ENCODE results near the gene ABHD12. TPM values are rescaled to one million over a fixed set of nuclear protein-coding genes. Genes with fewer than 3 reads are reported as not detected.

ABHD12 gene
- total and polyA plus RNA-seq, 10 of the 15 experiments (the other 5 are each of a cell fraction or from before 2014, with no cell fraction given), result 1.5 to 61.8 (median 26.7) TPM

DNA sequence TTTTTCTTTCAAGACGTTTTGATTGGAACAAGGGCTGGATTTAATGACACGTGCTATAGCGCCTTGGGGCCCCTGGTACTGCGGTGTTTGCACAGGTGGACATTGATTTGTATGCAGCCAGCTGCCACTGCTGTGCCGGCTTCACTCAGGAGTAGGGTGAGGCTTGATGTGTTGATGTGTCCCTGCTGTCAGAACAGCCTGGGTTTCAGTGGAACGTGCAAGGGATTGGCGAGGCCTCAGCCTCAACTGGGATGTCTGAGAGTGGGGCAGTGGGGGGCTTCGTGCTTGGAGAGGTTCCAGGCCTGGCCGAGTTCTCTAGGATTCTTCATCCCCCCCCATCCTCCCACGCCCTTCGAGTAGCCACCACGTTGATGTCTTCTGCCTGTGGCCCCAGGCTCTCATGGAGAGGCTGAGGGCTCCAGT, 119.8 kb downstream of the ABHD12 start:
- ATAC-seq (no peak), FAIRE-seq (no peak), DNase-seq (ENCODE audit: low read depth, low spot score) (no peak)
- H3K4me1 ChIP-seq (ENCODE audit: control insufficient read depth, insufficient read depth, low read length), result no peaks in the 10 kb centered on the region
- 96% methylated on average over 12 of the region's 12 CpGs for WGBS (ENCODE audit: insufficient coverage, insufficient replicate concordance, low lambda C conversion rate, missing lambda C conversion rate)
- intact Hi-C loops (cut with micrococcal nuclease; ENCODE audit: unreplicated experiment) (no loop called here), in situ Hi-C loops (cut with MboI) (loop anchor here (25.0 kb wide), 1 partner anchor 1909 kb away; the partner anchor contains the start of genes GZF1 and NXT1)
- BruUV-seq (replicated peaks), result no TSS peak
- no peak overlapping the region for H3K4me2 ChIP-seq (ENCODE audit: control insufficient read depth, insufficient read depth)
- RAD21 ChIA-PET (ENCODE audit: unreplicated experiment), result no interaction called here
- H3K27ac ChIP-seq (ENCODE audit: control insufficient read depth, insufficient read depth), result no peak overlapping the region
- CTCF ChIA-PET, result no interaction called here
- no peaks in the 10 kb centered on the region for H4K20me1 ChIP-seq (ENCODE audit: control insufficient read depth, insufficient read depth)
- SMC1A ChIA-PET (ENCODE audit: uncharacterized antibody, unreplicated experiment), result no interaction called here
- POLR2A ChIA-PET, result no interaction called here
- no peaks in the 10 kb centered on the region for H3K79me2 ChIP-seq (ENCODE audit: control insufficient read depth, insufficient read depth, low read length)
- H3K36me3 ChIP-seq (ENCODE audit: control insufficient read depth in 2 of 2, insufficient read depth in 2 of 2, low read length in 1 of 2), result peaks cover 15 to 32% of the 10 kb centered on the region in 2 experiments
- no peak overlapping the region for H3K4me3 ChIP-seq
- H2AFZ ChIP-seq (ENCODE audit: control insufficient read depth, low read depth, low read length), result no peak overlapping the region
- H3K9ac ChIP-seq (ENCODE audit: control insufficient read depth, insufficient read depth, low read length), result no peak overlapping the region
- H3K9me3 ChIP-seq (replicated peaks; ENCODE audit: control insufficient read depth, insufficient read depth, low read length), result no peaks in the 10 kb centered on the region
- H3K27me3 ChIP-seq (replicated peaks in 1 of 2; ENCODE audit: control insufficient read depth in 2 of 2, insufficient read depth in 2 of 2, low read length in 1 of 2), result no peaks in the 10 kb centered on the region
- no peak for TF ChIP-seq YY1 (IDR thresholded peaks at IDR 0.05; ENCODE audit: low read depth, low read length)
- TF ChIP-seq, protein P1, sequence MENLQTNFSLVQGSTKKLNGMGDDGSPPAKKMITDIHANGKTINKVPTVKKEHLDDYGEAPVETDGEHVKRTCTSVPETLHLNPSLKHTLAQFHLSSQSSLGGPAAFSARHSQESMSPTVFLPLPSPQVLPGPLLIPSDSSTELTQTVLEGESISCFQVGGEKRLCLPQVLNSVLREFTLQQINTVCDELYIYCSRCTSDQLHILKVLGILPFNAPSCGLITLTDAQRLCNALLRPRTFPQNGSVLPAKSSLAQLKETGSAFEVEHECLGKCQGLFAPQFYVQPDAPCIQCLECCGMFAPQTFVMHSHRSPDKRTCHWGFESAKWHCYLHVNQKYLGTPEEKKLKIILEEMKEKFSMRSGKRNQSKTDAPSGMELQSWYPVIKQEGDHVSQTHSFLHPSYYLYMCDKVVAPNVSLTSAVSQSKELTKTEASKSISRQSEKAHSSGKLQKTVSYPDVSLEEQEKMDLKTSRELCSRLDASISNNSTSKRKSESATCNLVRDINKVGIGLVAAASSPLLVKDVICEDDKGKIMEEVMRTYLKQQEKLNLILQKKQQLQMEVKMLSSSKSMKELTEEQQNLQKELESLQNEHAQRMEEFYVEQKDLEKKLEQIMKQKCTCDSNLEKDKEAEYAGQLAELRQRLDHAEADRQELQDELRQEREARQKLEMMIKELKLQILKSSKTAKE (IDR thresholded peaks at IDR 0.05; ENCODE audit: low read depth, poor library complexity, severe bottlenecking), result no peak
- no peak for TF ChIP-seq ZNF217 (IDR thresholded peaks at IDR 0.05)
- TF ChIP-seq SUZ12 (IDR thresholded peaks at IDR 0.05; ENCODE audit: unreplicated experiment), result no peak
- TF ChIP-seq NFIC (IDR thresholded peaks at IDR 0.05; ENCODE audit: low read depth, low read length), result no peak
- TF ChIP-seq SMAD5 (IDR thresholded peaks at IDR 0.05; ENCODE audit: low read depth), result no peak
- no peak for TF ChIP-seq JUNB (IDR thresholded peaks at IDR 0.05)
- no peak for TF ChIP-seq NR2C1 (IDR thresholded peaks at IDR 0.05)
- TF ChIP-seq, protein P2, sequence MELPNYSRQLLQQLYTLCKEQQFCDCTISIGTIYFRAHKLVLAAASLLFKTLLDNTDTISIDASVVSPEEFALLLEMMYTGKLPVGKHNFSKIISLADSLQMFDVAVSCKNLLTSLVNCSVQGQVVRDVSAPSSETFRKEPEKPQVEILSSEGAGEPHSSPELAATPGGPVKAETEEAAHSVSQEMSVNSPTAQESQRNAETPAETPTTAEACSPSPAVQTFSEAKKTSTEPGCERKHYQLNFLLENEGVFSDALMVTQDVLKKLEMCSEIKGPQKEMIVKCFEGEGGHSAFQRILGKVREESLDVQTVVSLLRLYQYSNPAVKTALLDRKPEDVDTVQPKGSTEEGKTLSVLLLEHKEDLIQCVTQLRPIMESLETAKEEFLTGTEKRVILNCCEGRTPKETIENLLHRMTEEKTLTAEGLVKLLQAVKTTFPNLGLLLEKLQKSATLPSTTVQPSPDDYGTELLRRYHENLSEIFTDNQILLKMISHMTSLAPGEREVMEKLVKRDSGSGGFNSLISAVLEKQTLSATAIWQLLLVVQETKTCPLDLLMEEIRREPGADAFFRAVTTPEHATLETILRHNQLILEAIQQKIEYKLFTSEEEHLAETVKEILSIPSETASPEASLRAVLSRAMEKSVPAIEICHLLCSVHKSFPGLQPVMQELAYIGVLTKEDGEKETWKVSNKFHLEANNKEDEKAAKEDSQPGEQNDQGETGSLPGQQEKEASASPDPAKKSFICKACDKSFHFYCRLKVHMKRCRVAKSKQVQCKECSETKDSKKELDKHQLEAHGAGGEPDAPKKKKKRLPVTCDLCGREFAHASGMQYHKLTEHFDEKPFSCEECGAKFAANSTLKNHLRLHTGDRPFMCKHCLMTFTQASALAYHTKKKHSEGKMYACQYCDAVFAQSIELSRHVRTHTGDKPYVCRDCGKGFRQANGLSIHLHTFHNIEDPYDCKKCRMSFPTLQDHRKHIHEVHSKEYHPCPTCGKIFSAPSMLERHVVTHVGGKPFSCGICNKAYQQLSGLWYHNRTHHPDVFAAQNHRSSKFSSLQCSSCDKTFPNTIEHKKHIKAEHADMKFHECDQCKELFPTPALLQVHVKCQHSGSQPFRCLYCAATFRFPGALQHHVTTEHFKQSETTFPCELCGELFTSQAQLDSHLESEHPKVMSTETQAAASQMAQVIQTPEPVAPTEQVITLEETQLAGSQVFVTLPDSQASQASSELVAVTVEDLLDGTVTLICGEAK (IDR thresholded peaks at IDR 0.05; ENCODE audit: borderline replicate concordance), result no peak
- TF ChIP-seq, protein P3, sequence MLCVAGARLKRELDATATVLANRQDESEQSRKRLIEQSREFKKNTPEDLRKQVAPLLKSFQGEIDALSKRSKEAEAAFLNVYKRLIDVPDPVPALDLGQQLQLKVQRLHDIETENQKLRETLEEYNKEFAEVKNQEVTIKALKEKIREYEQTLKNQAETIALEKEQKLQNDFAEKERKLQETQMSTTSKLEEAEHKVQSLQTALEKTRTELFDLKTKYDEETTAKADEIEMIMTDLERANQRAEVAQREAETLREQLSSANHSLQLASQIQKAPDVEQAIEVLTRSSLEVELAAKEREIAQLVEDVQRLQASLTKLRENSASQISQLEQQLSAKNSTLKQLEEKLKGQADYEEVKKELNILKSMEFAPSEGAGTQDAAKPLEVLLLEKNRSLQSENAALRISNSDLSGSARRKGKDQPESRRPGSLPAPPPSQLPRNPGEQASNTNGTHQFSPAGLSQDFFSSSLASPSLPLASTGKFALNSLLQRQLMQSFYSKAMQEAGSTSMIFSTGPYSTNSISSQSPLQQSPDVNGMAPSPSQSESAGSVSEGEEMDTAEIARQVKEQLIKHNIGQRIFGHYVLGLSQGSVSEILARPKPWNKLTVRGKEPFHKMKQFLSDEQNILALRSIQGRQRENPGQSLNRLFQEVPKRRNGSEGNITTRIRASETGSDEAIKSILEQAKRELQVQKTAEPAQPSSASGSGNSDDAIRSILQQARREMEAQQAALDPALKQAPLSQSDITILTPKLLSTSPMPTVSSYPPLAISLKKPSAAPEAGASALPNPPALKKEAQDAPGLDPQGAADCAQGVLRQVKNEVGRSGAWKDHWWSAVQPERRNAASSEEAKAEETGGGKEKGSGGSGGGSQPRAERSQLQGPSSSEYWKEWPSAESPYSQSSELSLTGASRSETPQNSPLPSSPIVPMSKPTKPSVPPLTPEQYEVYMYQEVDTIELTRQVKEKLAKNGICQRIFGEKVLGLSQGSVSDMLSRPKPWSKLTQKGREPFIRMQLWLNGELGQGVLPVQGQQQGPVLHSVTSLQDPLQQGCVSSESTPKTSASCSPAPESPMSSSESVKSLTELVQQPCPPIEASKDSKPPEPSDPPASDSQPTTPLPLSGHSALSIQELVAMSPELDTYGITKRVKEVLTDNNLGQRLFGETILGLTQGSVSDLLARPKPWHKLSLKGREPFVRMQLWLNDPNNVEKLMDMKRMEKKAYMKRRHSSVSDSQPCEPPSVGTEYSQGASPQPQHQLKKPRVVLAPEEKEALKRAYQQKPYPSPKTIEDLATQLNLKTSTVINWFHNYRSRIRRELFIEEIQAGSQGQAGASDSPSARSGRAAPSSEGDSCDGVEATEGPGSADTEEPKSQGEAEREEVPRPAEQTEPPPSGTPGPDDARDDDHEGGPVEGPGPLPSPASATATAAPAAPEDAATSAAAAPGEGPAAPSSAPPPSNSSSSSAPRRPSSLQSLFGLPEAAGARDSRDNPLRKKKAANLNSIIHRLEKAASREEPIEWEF (IDR thresholded peaks at IDR 0.05; ENCODE audit: insufficient replicate concordance, low read depth, low read length), result no peak
- TF ChIP-seq, protein P4, sequence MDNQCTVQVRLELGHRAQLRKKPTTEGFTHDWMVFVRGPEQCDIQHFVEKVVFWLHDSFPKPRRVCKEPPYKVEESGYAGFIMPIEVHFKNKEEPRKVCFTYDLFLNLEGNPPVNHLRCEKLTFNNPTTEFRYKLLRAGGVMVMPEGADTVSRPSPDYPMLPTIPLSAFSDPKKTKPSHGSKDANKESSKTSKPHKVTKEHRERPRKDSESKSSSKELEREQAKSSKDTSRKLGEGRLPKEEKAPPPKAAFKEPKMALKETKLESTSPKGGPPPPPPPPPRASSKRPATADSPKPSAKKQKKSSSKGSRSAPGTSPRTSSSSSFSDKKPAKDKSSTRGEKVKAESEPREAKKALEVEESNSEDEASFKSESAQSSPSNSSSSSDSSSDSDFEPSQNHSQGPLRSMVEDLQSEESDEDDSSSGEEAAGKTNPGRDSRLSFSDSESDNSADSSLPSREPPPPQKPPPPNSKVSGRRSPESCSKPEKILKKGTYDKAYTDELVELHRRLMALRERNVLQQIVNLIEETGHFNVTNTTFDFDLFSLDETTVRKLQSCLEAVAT (IDR thresholded peaks at IDR 0.05), result no peak
- TF ChIP-seq RAD21 (IDR thresholded peaks at IDR 0.05; ENCODE audit: insufficient read depth, low read depth, low read length), result no peak
